ENCODE data around the gene METTL25. TPM values are rescaled to one million over a fixed set of nuclear protein-coding genes. Genes with fewer than 3 reads are reported as not detected.

The METTL25 gene
- total RNA-seq, 1 experiment from 2014 or later: 5.1 TPM

DNA sequence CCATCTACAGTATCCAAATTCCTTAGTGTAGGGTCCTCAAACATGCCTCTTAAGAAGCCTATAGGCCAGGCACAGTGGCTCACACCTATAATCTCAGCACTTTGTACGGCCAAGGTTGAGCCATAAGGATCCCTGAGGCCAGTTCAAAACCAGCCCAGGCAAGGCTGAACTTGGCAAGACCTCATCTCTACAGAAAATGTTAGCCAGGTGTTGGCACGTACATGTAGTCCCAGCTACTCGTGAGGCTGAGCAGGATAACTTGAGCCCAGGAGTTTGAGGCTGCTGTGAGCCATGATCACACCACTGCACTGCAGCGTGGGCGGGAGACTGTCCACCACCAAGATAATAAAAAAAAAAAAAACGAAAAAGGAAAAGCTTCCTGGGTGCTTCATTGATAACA, 6.9 kb upstream of the METTL25 start:
- Histone ChIP-seq H2AFZ (ENCODE audit: low read length) (no peak overlapping the region), H3K4me2 (ENCODE audit: low read length) (no peak overlapping the region), H3K79me2 (ENCODE audit: low read length) (peaks cover 11% of the 10 kb centered on the region), H3F3A (ENCODE audit: low read length, unreplicated experiment) (no peaks in the 10 kb centered on the region), H3K27ac (ENCODE audit: low read length) (no peak overlapping the region), H3K9me2 (replicated peaks; ENCODE audit: low read length) (no peaks in the 10 kb centered on the region), H3K27me3 (ENCODE audit: low read length) (no peaks in the 10 kb centered on the region), H3K9me3 (ENCODE audit: low read length) (no peaks in the 10 kb centered on the region), H3K4me1 (ENCODE audit: insufficient read depth, low read length) (peaks cover 4% of the 10 kb centered on the region; the same call in 1 of the 2 replicates), H4K20me1 (ENCODE audit: low read length) (no peaks in the 10 kb centered on the region), H3K4me3 (ENCODE audit: low read length) (no peak overlapping the region), H3K36me3 (ENCODE audit: low read depth, low read length) (peaks cover 42% of the 10 kb centered on the region), H3K9ac (ENCODE audit: low read length) (no peak overlapping the region)
- no peak for DNase-seq
- ChIA-PET POLR2A (ENCODE audit: unreplicated experiment) (no interaction called here), CTCF (no interaction called here)
- ATAC-seq: no peak
- intact Hi-C loops (cut with micrococcal nuclease): no loop called here
- TF ChIP-seq EZH2 (IDR thresholded peaks at IDR 0.05; ENCODE audit: low read length, unreplicated experiment) (no peak), EZH2phosphoT487 (IDR thresholded peaks at IDR 0.05; ENCODE audit: borderline replicate concordance, low read length) (no peak)
- TF ChIP-seq, protein P1, sequence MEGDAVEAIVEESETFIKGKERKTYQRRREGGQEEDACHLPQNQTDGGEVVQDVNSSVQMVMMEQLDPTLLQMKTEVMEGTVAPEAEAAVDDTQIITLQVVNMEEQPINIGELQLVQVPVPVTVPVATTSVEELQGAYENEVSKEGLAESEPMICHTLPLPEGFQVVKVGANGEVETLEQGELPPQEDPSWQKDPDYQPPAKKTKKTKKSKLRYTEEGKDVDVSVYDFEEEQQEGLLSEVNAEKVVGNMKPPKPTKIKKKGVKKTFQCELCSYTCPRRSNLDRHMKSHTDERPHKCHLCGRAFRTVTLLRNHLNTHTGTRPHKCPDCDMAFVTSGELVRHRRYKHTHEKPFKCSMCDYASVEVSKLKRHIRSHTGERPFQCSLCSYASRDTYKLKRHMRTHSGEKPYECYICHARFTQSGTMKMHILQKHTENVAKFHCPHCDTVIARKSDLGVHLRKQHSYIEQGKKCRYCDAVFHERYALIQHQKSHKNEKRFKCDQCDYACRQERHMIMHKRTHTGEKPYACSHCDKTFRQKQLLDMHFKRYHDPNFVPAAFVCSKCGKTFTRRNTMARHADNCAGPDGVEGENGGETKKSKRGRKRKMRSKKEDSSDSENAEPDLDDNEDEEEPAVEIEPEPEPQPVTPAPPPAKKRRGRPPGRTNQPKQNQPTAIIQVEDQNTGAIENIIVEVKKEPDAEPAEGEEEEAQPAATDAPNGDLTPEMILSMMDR (conservative IDR thresholded peaks at IDR 0.05; ENCODE audit: low read depth, low read length): no peak
- BruUV-seq (replicated peaks): no TSS peak

DNA sequence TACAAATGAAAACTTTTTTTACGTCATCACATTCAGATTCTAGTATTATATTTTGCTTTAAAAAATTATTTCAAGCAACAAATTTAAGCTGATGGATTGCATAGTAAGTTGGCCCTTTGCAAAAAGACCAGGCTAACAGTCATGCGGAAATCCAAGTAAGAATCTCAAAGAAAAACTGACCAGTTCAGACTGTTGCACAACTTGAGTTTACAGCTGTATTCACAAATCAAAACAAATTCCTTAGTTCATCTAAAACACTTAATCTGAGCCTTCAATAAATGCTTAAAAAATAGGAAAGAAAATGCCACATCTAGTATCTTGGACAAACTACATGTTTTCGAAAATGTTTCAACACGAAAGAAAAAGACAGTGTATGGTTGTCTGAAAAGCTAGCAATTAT, 989 bp upstream of the METTL25 start:
- peak overlapping the region; percentile 97 for H3K9ac ChIP-seq (ENCODE audit: low read length)
- CTCF ChIA-PET: no interaction called here
- no peaks in the 10 kb centered on the region for H3K9me2 ChIP-seq (replicated peaks; ENCODE audit: low read length)
- peaks cover 16% of the 10 kb centered on the region for H3K4me1 ChIP-seq (ENCODE audit: insufficient read depth, low read length)
- no peak for TF ChIP-seq EZH2phosphoT487 (IDR thresholded peaks at IDR 0.05; ENCODE audit: borderline replicate concordance, low read length)
- TF ChIP-seq, protein P1 (conservative IDR thresholded peaks at IDR 0.05; ENCODE audit: low read depth, low read length): no peak
- TF ChIP-seq EZH2 (IDR thresholded peaks at IDR 0.05; ENCODE audit: low read length, unreplicated experiment): no peak
- no peaks in the 10 kb centered on the region for H4K20me1 ChIP-seq (ENCODE audit: low read length)
- POLR2A ChIA-PET (ENCODE audit: unreplicated experiment): no interaction called here
- intact Hi-C loops (cut with micrococcal nuclease): no loop called here
- no peak for ATAC-seq
- peak overlapping the region; percentile 100 for H3K4me3 ChIP-seq (ENCODE audit: low read length)
- H3K36me3 ChIP-seq (ENCODE audit: low read depth, low read length): peaks cover 36% of the 10 kb centered on the region
- no peaks in the 10 kb centered on the region for H3K27me3 ChIP-seq (ENCODE audit: low read length)
- no peak for DNase-seq
- no peak overlapping the region; the same call in 1 of the 2 replicates for H2AFZ ChIP-seq (ENCODE audit: low read length)
- H3K9me3 ChIP-seq (ENCODE audit: low read length): peaks cover 4% of the 10 kb centered on the region; the same call in 1 of the 2 replicates
- BruUV-seq (replicated peaks): no TSS peak
- no peaks in the 10 kb centered on the region for H3F3A ChIP-seq (ENCODE audit: low read length, unreplicated experiment)
- H3K79me2 ChIP-seq (ENCODE audit: low read length): peaks cover 34% of the 10 kb centered on the region
- no peak overlapping the region for H3K27ac ChIP-seq (ENCODE audit: low read length)
- H3K4me2 ChIP-seq (ENCODE audit: low read length): peak overlapping the region; percentile 95

DNA sequence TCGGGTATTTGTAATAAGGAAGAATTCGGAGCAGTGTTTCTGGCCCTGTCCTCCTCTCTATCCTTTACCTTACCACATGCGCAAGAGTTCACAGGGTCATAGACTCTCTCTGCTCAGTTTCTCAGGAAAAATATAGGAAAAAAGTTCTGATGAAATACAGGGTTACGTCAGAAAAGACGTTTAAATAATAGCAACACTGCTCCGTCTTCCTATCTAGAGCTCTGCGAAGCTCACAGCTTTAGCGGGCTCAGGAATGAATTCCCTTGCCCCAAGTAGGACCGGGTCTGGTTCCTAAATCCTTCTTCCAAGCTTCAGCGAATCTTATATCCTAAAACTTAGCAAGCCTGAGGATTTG, 507 bp upstream of the METTL25 start:
- H3K4me2 ChIP-seq (ENCODE audit: low read length): peak overlapping the region; percentile 95

More for the DNA sequence above, 507 bp upstream of the METTL25 start:
- Histone ChIP-seq H2AFZ (ENCODE audit: low read length) (peak overlapping the region; percentile 97), H3K36me3 (ENCODE audit: low read depth, low read length) (peaks cover 31% of the 10 kb centered on the region), H3K27me3 (ENCODE audit: low read length) (no peaks in the 10 kb centered on the region), H3K9me2 (replicated peaks; ENCODE audit: low read length) (no peaks in the 10 kb centered on the region), H3K4me1 (ENCODE audit: insufficient read depth, low read length) (peaks cover 16% of the 10 kb centered on the region), H3K9me3 (ENCODE audit: low read length) (peaks cover 4% of the 10 kb centered on the region; the same call in 1 of the 2 replicates), H3K9ac (ENCODE audit: low read length) (peak overlapping the region; percentile 97), H3F3A (ENCODE audit: low read length, unreplicated experiment) (no peaks in the 10 kb centered on the region), H4K20me1 (ENCODE audit: low read length) (no peaks in the 10 kb centered on the region), H3K79me2 (ENCODE audit: low read length) (peaks cover 34% of the 10 kb centered on the region), H3K4me3 (ENCODE audit: low read length) (peak overlapping the region; percentile 100), H3K27ac (ENCODE audit: low read length) (peak overlapping the region; percentile 83)
- CTCF ChIA-PET: interaction anchor here (0.6 to 0.7 kb wide), 3 partner anchors 601 to 1779 kb away, joined by 3 read pairs; no protein-coding TSS in a partner anchor
- no peak for ATAC-seq
- intact Hi-C loops (cut with micrococcal nuclease): loop anchor here (1.0 kb wide), 1 partner anchor 714 kb away; no protein-coding TSS in a partner anchor
- TF ChIP-seq EZH2 (IDR thresholded peaks at IDR 0.05; ENCODE audit: low read length, unreplicated experiment) (no peak), EZH2phosphoT487 (IDR thresholded peaks at IDR 0.05; ENCODE audit: borderline replicate concordance, low read length) (no peak)
- TF ChIP-seq, protein P1 (conservative IDR thresholded peaks at IDR 0.05; ENCODE audit: low read depth, low read length): no peak
- POLR2A ChIA-PET (ENCODE audit: unreplicated experiment): no interaction called here
- BruUV-seq (replicated peaks): TSS peak; percentile 69
- peak; percentile 5 for DNase-seq
